K562 (cell line): Measurements from ENCODE around the gene TAF8. TPM values are rescaled to one million over a fixed set of nuclear protein-coding genes. Genes with fewer than 3 reads are reported as not detected.

Experiments used
- BMI1 ChIP-seq: fragments of 150-350 bp; IDR thresholded peaks from 2 replicates; pipeline ENCODE4 v1.6.1; 2014; ENCODE audit warnings: low read length
- BRD9 ChIP-seq: fragments of 450-650 bp; IDR thresholded peaks from 2 replicates; pipeline ENCODE4 v1.6.1; 2018; ENCODE audit warnings: low read depth; ENCODE audit not compliant: partially characterized antibody
- C11orf30 ChIP-seq: fragments of 450-650 bp; IDR thresholded peaks from 2 replicates; pipeline ENCODE4 v1.6.1; 2016; ENCODE audit warnings: low read depth, mild to moderate bottlenecking
- ESRRA ChIP-seq: fragments of 450-650 bp; IDR thresholded peaks from 2 replicates; pipeline ENCODE4 v1.6.1; 2014; ENCODE audit warnings: low read depth, mild to moderate bottlenecking, moderate library complexity, borderline replicate concordance
- GTF2F1 ChIP-seq: IDR thresholded peaks from 2 replicates; pipeline ENCODE4 v1.6.1; 2011; ENCODE audit warnings: low read depth, low read length, improper control_type of control experiment
- HDGF ChIP-seq: fragments of 450-650 bp; IDR thresholded peaks from 2 replicates; pipeline ENCODE4 v1.6.1; 2016
- HMG20B ChIP-seq: fragments of 250-450 bp; sonication (Bioruptor Pico); IDR thresholded peaks from 2 replicates; pipeline ENCODE4 v1.5.0; 2021; ENCODE audit warnings: mild to moderate bottlenecking
- JUN ChIP-seq, 2 experiments: sonication (generic) in 1 of 2; formaldehyde crosslinking in 1 of 2; IDR thresholded peaks; 2 replicates each; pipeline versions ENCODE4 v1.6.1 to v1.8.0; 2012 to 2022; ENCODE audit warnings: borderline replicate concordance in 2 of 2, mild to moderate bottlenecking in 2 of 2, improper control_type of control experiment in 1 of 2, low read depth in 1 of 2, low read length in 1 of 2, missing genetic modification reagents in 1 of 2
- MAFG ChIP-seq: fragments of 450-650 bp; conservative IDR thresholded peaks from 2 replicates; pipeline ENCODE4 v1.6.1; 2016; ENCODE audit warnings: missing genetic modification characterization, missing compliant biosample characterization
- MAX ChIP-seq: sonication (generic); formaldehyde crosslinking; IDR thresholded peaks from 2 replicates; pipeline ENCODE4 v1.9.0; 2022; ENCODE audit warnings: mild to moderate bottlenecking, missing genetic modification reagents
- NFE2 ChIP-seq: IDR thresholded peaks from 2 replicates; pipeline ENCODE4 v1.6.1; 2014; ENCODE audit warnings: antibody characterized with exemption, low read depth
- RFX1 ChIP-seq: fragments of 450-650 bp; IDR thresholded peaks from 2 replicates; pipeline ENCODE4 v1.6.1; 2016; ENCODE audit warnings: mild to moderate bottlenecking, moderate library complexity
- SREBF2 ChIP-seq: sonication (generic); formaldehyde crosslinking; IDR thresholded peaks from 2 replicates; pipeline ENCODE4 v1.4.0; 2020; ENCODE audit warnings: mild to moderate bottlenecking, missing genetic modification reagents
- STAT5B ChIP-seq: fragments of 250-450 bp; sonication (Bioruptor Pico); IDR thresholded peaks from 2 replicates; pipeline ENCODE4 v1.8.0; 2021; ENCODE audit warnings: mild to moderate bottlenecking, inconsistent platforms
- TOE1 ChIP-seq, 2 experiments: fragments of 450-650 bp in 1 of 2; sonication (generic) in 1 of 2; formaldehyde crosslinking in 1 of 2; IDR thresholded peaks; 2 replicates each; pipeline versions ENCODE4 v1.7.1 to v1.8.0; 2016 to 2022; ENCODE audit warnings: borderline replicate concordance in 2 of 2, mild to moderate bottlenecking in 2 of 2, antibody characterized with exemption in 1 of 2, inconsistent platforms in 1 of 2, low read depth in 1 of 2, missing genetic modification reagents in 1 of 2, moderate library complexity in 1 of 2
- ZBTB43 ChIP-seq: sonication (generic); formaldehyde crosslinking; IDR thresholded peaks from 2 replicates; pipeline ENCODE4 v1.8.0; 2023; ENCODE audit warnings: mild to moderate bottlenecking, missing genetic modification reagents
- ZBTB5 ChIP-seq: fragments of 450-650 bp; IDR thresholded peaks from 2 replicates; pipeline ENCODE4 v1.6.1; 2017; ENCODE audit warnings: antibody characterized with exemption
- ZNF263 ChIP-seq: sonication (generic); formaldehyde crosslinking; IDR thresholded peaks from 2 replicates; pipeline ENCODE4 v1.8.0; 2022; ENCODE audit warnings: mild to moderate bottlenecking, missing genetic modification reagents, borderline replicate concordance
- ZNF395 ChIP-seq: fragments of 200-800 bp; sonication (Bioruptor generic); IDR thresholded peaks from 2 replicates; pipeline ENCODE4 v1.6.1; 2017; ENCODE audit warnings: missing genetic modification characterization, missing compliant biosample characterization
- ZNF444 ChIP-seq: fragments of 250-450 bp; sonication (Bioruptor Pico); IDR thresholded peaks from 2 replicates; pipeline ENCODE4 v1.4.0; 2020; ENCODE audit warnings: mild to moderate bottlenecking, moderate library complexity
- ZNF740 ChIP-seq, 3 experiments: fragments of 200-800 bp in 1 of 3; sonication (Bioruptor generic) in 1 of 3; sonication (generic) in 1 of 3; formaldehyde crosslinking in 1 of 3; IDR thresholded peaks; 2 replicates each; pipeline versions ENCODE4 v1.6.1 to v1.8.0; 2016 to 2022; ENCODE audit warnings: mild to moderate bottlenecking in 2 of 3, missing compliant biosample characterization in 2 of 3, missing genetic modification characterization in 2 of 3, missing genetic modification reagents in 1 of 3
- ZNF785 ChIP-seq: fragments of 250-450 bp; sonication (Bioruptor Pico); IDR thresholded peaks from 2 replicates; pipeline ENCODE4 v1.4.0; 2020; ENCODE audit warnings: mild to moderate bottlenecking
- polyA plus RNA-seq, 8 experiments: library from polyadenylated mRNA; depleted of rRNA in 4 of 8; stranded (reverse) in 5 of 8; unstranded in 3 of 8; fragments of >200 nt; fragmentation: Nextera tagmentation in 2 of 8; fragmentation: Illumina TruSeq in 1 of 8; extraction: Ambion mirVana in 2 of 8; extraction: Trizol in 1 of 8; gene quantifications; 2 replicates each; pipeline versions ENCODE4 v1.2.1 to v1.2.3, GENCODE V29; 2011 to 2014; ENCODE audit warnings: inconsistent platforms in 1 of 8, missing spikeins in 1 of 8
- total RNA-seq, 7 experiments: library from RNA; depleted of rRNA in 6 of 7; stranded (reverse); fragments of >200 nt in 6 of 7; fragmentation: Illumina TruSeq in 2 of 7; extraction: Trizol in 2 of 7; gene quantifications; 2 replicates each; pipeline versions ENCODE4 v1.2.1 to v1.2.3, GENCODE V29; 2011 to 2021; ENCODE audit warnings: low replicate concordance in 1 of 7

Gene TAF8
- total and polyA plus RNA-seq, 9 of the 15 experiments (the other 6 are each of a cell fraction or from before 2014, with no cell fraction given): 29.4 to 84.0 (median 52.6) TPM

- TF ChIP-seq ZNF395 (CRISPR knock-in tag) (no peak), SREBF2 (no peak), ZBTB5 (peak; percentile 92), HDGF (peak; percentile 81; the same call in 1 of the 2 replicates), HMG20B (CRISPR knock-in tag) (no peak), RFX1 (no peak), STAT5B (CRISPR knock-in tag) (no peak), GTF2F1 (no peak), ZNF263 (CRISPR knock-in tag) (peak; percentile 95), ESRRA (no peak; the same call in 1 of the 2 replicates), ZNF785 (CRISPR knock-in tag) (no peak), JUN (IDR thresholded peaks at IDR 0.05; ENCODE audit: borderline replicate concordance, low read depth, low read length) (peak; percentile 63), JUN (CRISPR knock-in tag; IDR thresholded peaks at IDR 0.05; ENCODE audit: borderline replicate concordance) (no peak), ZNF444 (no peak), ZNF740 (CRISPR knock-in tag; IDR thresholded peaks at IDR 0.05) (peak; percentile 96), ZNF740 (tag; IDR thresholded peaks at IDR 0.05) (no peak; a peak in 2 of 4 replicates), BMI1 (no peak), ZBTB43 (no peak), TOE1 (IDR thresholded peaks at IDR 0.05; ENCODE audit: borderline replicate concordance) (0 out of 2 replicates have a peak, but pooled peaks have one; percentile 39), TOE1 (CRISPR knock-in tag; IDR thresholded peaks at IDR 0.05; ENCODE audit: borderline replicate concordance, low read depth) (no peak), BRD9 (peak; percentile 89), MAFG (tag) (peak; percentile 95), NFE2 (peak; percentile 98), C11orf30 (peak; percentile 97), MAX (peak; percentile 44; the same call in 1 of the 2 replicates)
Observed at GRCh38 chr6:42136508-42137193, 86.3 kb downstream of the TAF8 start (continued).
